Colonic mucosa (tissue), 4 donors: Measurements from ENCODE around the gene AREG. TPM values are rescaled to one million over a fixed set of nuclear protein-coding genes. Genes with fewer than 3 reads are reported as not detected.
A peak's percentile ranks its signal among the peaks of the same experiment; 100 is the strongest.

ENCODE experiments used
- DNase-seq: peaks from one replicate; pipeline ENCODE4 v3.0.0-alpha.2; 2020
- H3K27ac ChIP-seq: fragments of 200-600 bp; one replicate; pipeline ENCODE4 v1.8.0; 2021
- H3K27me3 ChIP-seq: fragments of 200-600 bp; one replicate; pipeline ENCODE4 v1.8.0; 2021
- H3K36me3 ChIP-seq: fragments of 200-600 bp; one replicate; pipeline ENCODE4 v1.8.0; 2021
- H3K4me1 ChIP-seq: fragments of 200-600 bp; one replicate; pipeline ENCODE4 v1.8.0; 2021; ENCODE audit warnings: mild to moderate bottlenecking
- H3K4me3 ChIP-seq: fragments of 200-600 bp; one replicate; pipeline ENCODE4 v1.8.0; 2021
- H3K9ac ChIP-seq, 2 donors: one replicate each; pipeline ENCODE4 v1.7.0; 2013; ENCODE audit warnings: control low read depth in 2 of 2, low read depth in 2 of 2, low read length in 2 of 2
- H3K9me3 ChIP-seq: fragments of 200-600 bp; one replicate; pipeline ENCODE4 v1.8.0; 2021
- CTCF ChIP-seq: fragments of 200-600 bp; IDR thresholded peaks from one replicate; pipeline ENCODE4 v1.8.0; 2022; ENCODE audit warnings: antibody characterized with exemption, mild to moderate bottlenecking
- intact Hi-C: fragments of 100-400 bp; cut with DNase I; formaldehyde crosslinking; loops from one replicate; pipeline ENCODE4 v1.14.1; 2022
- total RNA-seq, 2 donors: library from RNA; stranded (reverse); fragmentation: NEBNext Ultra II Directional in 1 of 2; extraction: Animal tissue kit (Norgen Biotek cat#: 25700) in 1 of 2; gene quantifications; one replicate each; pipeline ENCODE4 v1.2.1, GENCODE V29; 2021
- donor health status: healthy.
- donor health status: DM: no; HTN: no; CAD: no.
- donor health status: DM: no; HTN: no; CAD: no.

The AREG gene
- total RNA-seq, 2 donors from 2014 or later: 13.4 to 21.7 TPM

GRCh38 chr4:74474345-74475090 is 29.6 kb downstream of the AREG start:
- TF ChIP-seq CTCF: no peak
- H3K9me3 ChIP-seq: no peaks in the 10 kb centered on the region
- no peaks in the 10 kb centered on the region for H3K4me1 ChIP-seq
- no peak overlapping the region for H3K4me3 ChIP-seq
- intact Hi-C loops: no loop called here
- H3K9ac ChIP-seq: no peak overlapping the region
- H3K27me3 ChIP-seq: no peaks in the 10 kb centered on the region
- H3K27ac ChIP-seq: no peak overlapping the region
- peak; percentile 22 for DNase-seq
- no peaks in the 10 kb centered on the region for H3K36me3 ChIP-seq

GRCh38 chr4:74475091-74475800 is 30.3 kb downstream of the AREG start:
- no peak overlapping the region for H3K4me3 ChIP-seq
- no peaks in the 10 kb centered on the region for H3K36me3 ChIP-seq
- TF ChIP-seq CTCF: no peak
- H3K4me1 ChIP-seq: no peaks in the 10 kb centered on the region
- H3K27ac ChIP-seq: no peak overlapping the region
- peak; percentile 70 for DNase-seq
- intact Hi-C loops: no loop called here
- H3K9me3 ChIP-seq: no peaks in the 10 kb centered on the region
- H3K27me3 ChIP-seq: no peaks in the 10 kb centered on the region
- no peak overlapping the region for H3K9ac ChIP-seq

GRCh38 chr4:74475946-74476345 is 31.0 kb downstream of the AREG start:
- no peaks in the 10 kb centered on the region for H3K27me3 ChIP-seq
- no peaks in the 10 kb centered on the region for H3K36me3 ChIP-seq
- no peak overlapping the region for H3K27ac ChIP-seq
- no peak for DNase-seq
- H3K9me3 ChIP-seq: no peaks in the 10 kb centered on the region
- no peak for TF ChIP-seq CTCF
- no peak overlapping the region for H3K4me3 ChIP-seq
- H3K4me1 ChIP-seq: no peaks in the 10 kb centered on the region
- intact Hi-C loops: no loop called here
- H3K9ac ChIP-seq: no peak overlapping the region

GRCh38 chr4:74479009-74479408 is 34.1 kb downstream of the AREG start:
- no peak overlapping the region for H3K27ac ChIP-seq
- no peak overlapping the region for H3K9ac ChIP-seq
- no peak for DNase-seq
- TF ChIP-seq CTCF: no peak
- H3K4me3 ChIP-seq: no peak overlapping the region
- no peaks in the 10 kb centered on the region for H3K27me3 ChIP-seq
- H3K4me1 ChIP-seq: no peaks in the 10 kb centered on the region
- no peaks in the 10 kb centered on the region for H3K9me3 ChIP-seq
- H3K36me3 ChIP-seq: no peaks in the 10 kb centered on the region
- intact Hi-C loops: no loop called here

DNA sequence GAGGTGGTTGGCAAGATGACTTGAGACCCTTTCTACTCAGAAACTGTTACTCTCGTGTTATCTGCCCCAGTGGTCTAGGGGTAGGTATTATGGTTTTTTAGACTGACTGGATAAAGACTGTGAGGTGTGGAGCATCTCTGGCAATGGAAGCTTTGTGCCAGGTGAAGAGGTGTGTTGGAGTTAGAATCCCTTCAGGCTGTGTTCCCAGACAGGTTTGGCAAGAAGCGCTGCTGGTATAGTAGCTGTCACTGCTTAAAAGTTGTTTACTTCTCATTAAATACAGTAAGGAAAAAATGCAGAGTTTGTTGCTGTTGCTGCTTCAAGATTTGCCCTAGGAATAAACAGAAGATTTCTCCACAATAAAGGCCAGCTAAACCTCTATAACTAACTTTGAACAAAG is 35.3 kb downstream of the AREG start:
- H3K27me3 ChIP-seq: no peaks in the 10 kb centered on the region
- no peak overlapping the region for H3K27ac ChIP-seq
- intact Hi-C loops: no loop called here
- no peak for DNase-seq
- no peaks in the 10 kb centered on the region for H3K4me1 ChIP-seq
- no peaks in the 10 kb centered on the region for H3K36me3 ChIP-seq
- TF ChIP-seq CTCF: no peak
- no peaks in the 10 kb centered on the region for H3K9me3 ChIP-seq
- H3K9ac ChIP-seq: no peak overlapping the region
- H3K4me3 ChIP-seq: no peak overlapping the region
